G401.6 (cell line): ENCODE measurements around the gene INHBB.

ENCODE experiments used
- FAIRE-seq: peaks from 2 replicates; lab custom pipeline; 2012; peaks lifted over from hg19 to GRCh38; lab: Jason Lieb, UNC

Gene INHBB

DNA sequence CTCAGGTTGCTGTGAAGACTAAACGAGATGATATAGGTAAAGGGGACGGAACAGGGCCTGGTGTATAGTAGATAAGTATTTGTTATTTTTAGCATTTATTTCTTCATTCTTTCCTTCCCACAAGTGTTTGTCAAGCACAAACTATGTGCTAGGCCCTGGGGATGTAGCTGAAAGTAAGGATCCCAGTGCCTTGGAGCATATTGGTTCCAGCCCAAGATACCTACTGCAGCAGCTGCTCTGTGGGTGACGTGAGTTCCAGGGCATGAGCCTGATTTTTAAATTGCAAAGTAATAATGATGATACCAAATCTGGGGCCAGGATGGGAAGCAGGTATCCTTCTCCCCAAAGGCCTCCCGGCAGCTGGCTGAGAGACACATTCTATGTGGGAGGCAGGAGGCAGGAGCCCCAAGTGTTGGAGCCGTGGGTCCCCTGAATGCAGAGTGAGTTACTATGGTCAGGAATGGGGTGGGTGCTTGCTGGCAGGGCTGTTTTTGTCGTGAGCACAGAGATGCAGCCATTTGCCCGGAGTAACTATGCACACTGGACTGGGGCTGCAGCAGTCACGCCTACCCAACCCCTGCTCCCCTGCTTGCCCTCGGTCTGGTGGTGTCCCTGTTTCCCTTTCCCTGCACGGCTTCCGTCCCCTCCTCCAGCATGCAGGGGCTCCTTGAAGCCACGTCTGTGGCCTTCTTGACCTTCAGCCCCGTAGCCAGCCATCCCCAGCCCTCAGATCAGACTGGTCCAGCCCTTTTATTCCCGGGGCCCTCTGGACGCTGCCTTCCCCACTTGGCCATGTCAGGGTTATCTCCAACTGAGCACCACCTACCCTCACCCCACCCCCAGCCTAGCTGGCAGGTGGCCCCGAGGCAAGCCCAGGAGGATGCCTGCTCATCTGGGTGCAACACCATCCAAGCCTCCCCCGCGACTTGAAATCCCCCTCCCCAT, 52.4 kb downstream of the INHBB start:
- FAIRE-seq: no peak

DNA sequence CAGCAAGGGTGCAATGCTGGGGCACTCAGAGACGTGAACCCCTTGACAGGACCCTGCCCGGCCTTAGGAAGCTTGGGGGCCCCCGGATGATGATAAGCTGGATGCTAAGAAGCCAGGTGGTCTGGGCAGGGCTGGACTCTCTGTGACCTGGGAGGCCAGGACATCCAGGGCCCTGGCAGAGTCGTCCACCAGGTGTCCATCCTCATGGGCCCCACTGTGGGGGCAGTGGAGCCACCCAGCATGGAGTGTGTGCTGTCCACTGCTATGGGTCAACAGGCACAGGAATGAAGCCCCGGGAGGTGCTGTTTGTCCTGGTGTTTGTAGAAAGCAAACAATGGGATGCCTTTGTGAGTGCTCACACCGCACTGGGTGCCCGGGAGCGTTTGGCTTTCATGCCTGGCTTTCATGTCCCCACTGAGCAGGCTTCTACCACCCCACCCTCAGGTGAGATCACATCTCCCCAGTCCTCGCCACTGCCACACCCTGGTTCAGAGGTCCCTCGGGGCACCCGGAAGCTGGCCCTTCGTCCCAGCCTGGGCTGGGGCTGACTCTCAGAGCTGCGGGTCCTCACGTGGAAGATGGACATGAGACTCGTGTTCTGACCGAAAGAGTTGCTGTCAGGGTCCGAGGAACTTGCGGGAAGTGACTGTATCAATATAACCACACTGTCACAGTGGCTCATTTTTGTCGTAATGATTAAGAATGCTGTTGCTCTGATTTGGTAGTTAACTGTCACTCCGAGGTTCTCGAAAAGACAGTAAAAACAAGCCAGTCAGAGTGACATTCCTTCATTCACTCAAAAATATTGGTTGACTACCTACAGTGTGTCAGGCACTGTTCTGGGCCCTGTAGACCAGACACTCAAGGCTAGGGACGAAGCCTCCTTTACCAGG, 53.3 kb downstream of the INHBB start:
- FAIRE-seq: no peak

DNA sequence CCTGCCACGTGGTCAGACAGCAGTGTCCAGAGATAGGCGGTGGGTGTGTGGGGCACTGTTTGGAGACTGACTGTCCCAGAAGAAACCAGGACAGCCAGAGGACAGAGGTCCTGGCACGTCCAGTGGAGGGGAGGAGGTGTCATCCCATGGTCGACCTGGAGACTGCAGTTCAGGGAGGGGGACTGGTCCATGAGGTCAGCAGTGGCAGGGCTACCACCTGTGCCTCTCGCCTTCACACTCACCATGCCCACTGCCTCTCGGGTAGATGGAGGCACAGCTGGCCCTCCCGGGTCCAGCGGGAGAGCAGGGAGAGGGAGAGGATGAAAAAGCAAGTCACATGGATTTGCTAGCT, 53.9 kb downstream of the INHBB start:
- no peak for FAIRE-seq

DNA sequence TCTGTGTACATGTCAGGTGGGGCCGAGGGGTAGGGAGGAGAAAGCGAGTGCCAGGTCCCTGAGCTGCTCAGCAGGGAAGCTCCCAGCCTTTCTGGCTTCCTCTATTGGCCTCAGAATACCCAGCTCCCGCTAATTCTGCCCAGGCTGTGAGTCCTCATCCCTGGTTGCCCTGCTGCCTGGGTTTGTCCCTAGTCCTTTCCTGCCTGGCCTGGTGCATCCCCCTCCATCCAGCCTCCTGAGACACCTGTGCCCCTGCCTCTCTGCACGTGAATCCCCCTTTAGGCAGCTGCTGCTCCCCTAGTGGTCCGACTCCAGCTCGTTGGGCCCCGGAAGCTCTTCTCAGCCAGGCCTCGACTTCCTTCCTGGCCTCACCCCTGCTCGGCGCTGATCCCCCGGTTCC, 54.6 kb downstream of the INHBB start:
- no peak for FAIRE-seq
